KMS-11 (cell line): Measurements from ENCODE around the gene URM1.

ENCODE experiments used
- H2AFZ ChIP-seq: fragments of 200-600 bp; sonication (generic); 2 replicates; pipeline ENCODE4 v1.6.1; 2016; ENCODE audit warnings: antibody characterized with exemption, mixed run types, low read depth
- H3K27ac ChIP-seq: fragments of 200-600 bp; sonication (generic); 2 replicates; pipeline ENCODE4 v1.6.1; 2016; ENCODE audit warnings: mild to moderate bottlenecking, mixed run types
- H3K27me3 ChIP-seq: fragments of 200-600 bp; sonication (generic); 2 replicates; pipeline ENCODE4 v1.6.1; 2017; ENCODE audit warnings: mild to moderate bottlenecking, low read depth, mixed run types, moderate library complexity; ENCODE audit not compliant: insufficient read depth
- H3K36me3 ChIP-seq: fragments of 200-600 bp; sonication (generic); 2 replicates; pipeline ENCODE4 v1.6.1; 2017; ENCODE audit warnings: mild to moderate bottlenecking, mixed run types; ENCODE audit not compliant: insufficient read depth
- H3K4me1 ChIP-seq: fragments of 200-600 bp; sonication (generic); 2 replicates; pipeline ENCODE4 v1.6.1; 2016; ENCODE audit warnings: mild to moderate bottlenecking, low read depth, mixed run types; ENCODE audit not compliant: poor library complexity, severe bottlenecking
- H3K4me2 ChIP-seq: fragments of 200-600 bp; sonication (generic); 2 replicates; pipeline ENCODE4 v1.7.0; 2016; ENCODE audit warnings: mild to moderate bottlenecking, mixed run types
- H3K4me3 ChIP-seq: fragments of 200-600 bp; sonication (generic); IDR thresholded peaks from 2 replicates; pipeline ENCODE4 v1.6.1; 2017; ENCODE audit warnings: low read depth, low read length, mixed read lengths; ENCODE audit not compliant: insufficient read depth
- H3K79me2 ChIP-seq: fragments of 200-600 bp; sonication (generic); 2 replicates; pipeline ENCODE4 v1.6.1; 2016; ENCODE audit warnings: low read depth, mixed run types; ENCODE audit not compliant: insufficient read depth
- H3K9ac ChIP-seq: fragments of 200-600 bp; sonication (generic); 2 replicates; pipeline ENCODE4 v1.6.1; 2016; ENCODE audit warnings: mild to moderate bottlenecking, mixed run types
- H4K20me1 ChIP-seq: fragments of 200-600 bp; sonication (generic); 2 replicates; pipeline ENCODE4 v1.6.1; 2016; ENCODE audit warnings: mild to moderate bottlenecking, mixed run types; ENCODE audit not compliant: insufficient read depth
- TF ChIP-seq, protein P1 (sequence below): fragments of 200-600 bp; sonication (generic); conservative IDR thresholded peaks from 2 replicates; pipeline ENCODE4 v1.6.1; 2017; ENCODE audit warnings: low read depth, mild to moderate bottlenecking, antibody characterized with exemption, low read length, moderate library complexity, mixed read lengths

URM1 gene

DNA sequence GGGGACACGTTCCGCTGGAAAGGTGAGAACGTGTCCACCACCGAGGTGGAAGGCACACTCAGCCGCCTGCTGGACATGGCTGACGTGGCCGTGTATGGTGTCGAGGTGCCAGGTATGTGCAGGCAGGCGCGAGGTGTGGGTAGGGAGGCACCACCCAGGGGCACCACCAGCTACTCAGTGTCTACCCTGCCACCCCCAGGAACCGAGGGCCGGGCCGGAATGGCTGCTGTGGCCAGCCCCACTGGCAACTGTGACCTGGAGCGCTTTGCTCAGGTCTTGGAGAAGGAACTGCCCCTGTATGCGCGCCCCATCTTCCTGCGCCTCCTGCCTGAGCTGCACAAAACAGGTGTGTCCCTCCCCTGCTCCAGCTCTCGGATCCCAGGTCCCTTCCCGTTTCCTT, 15.7 kb upstream of the URM1 start:
- TF ChIP-seq, protein P1, sequence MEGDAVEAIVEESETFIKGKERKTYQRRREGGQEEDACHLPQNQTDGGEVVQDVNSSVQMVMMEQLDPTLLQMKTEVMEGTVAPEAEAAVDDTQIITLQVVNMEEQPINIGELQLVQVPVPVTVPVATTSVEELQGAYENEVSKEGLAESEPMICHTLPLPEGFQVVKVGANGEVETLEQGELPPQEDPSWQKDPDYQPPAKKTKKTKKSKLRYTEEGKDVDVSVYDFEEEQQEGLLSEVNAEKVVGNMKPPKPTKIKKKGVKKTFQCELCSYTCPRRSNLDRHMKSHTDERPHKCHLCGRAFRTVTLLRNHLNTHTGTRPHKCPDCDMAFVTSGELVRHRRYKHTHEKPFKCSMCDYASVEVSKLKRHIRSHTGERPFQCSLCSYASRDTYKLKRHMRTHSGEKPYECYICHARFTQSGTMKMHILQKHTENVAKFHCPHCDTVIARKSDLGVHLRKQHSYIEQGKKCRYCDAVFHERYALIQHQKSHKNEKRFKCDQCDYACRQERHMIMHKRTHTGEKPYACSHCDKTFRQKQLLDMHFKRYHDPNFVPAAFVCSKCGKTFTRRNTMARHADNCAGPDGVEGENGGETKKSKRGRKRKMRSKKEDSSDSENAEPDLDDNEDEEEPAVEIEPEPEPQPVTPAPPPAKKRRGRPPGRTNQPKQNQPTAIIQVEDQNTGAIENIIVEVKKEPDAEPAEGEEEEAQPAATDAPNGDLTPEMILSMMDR, result no peak
- Histone ChIP-seq H4K20me1 (no peaks in the 10 kb centered on the region), H3K27me3 (no peaks in the 10 kb centered on the region), H3K27ac (no peak overlapping the region), H3K36me3 (no peaks in the 10 kb centered on the region), H3K4me3 (no peak overlapping the region), H3K4me2 (no peak overlapping the region), H3K9ac (no peak overlapping the region), H3K4me1 (no peaks in the 10 kb centered on the region), H2AFZ (no peak overlapping the region), H3K79me2 (no peaks in the 10 kb centered on the region)

DNA sequence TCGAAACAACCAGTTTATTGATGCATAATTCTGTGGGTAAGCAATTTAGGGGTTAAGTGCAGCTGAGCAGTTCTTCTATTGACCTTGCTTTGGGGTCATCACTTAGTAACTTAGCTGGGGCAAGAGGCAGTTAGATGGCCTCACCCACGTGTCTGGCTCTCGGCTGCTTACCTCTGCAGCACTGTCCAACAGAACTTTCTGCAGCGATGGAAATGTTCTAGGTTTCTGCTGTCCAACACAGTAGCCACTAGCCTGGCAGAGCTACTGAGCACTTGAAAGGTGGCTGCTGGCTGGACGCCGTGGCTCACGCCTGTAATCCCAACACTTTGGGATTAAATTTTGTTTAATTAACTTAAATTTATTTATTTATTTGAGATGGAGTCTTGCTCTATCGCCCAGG, 13.1 kb upstream of the URM1 start:
- Histone ChIP-seq H3K9ac (no peak overlapping the region), H2AFZ (no peak overlapping the region), H3K27ac (no peak overlapping the region), H3K27me3 (no peaks in the 10 kb centered on the region), H3K4me2 (no peak overlapping the region), H3K36me3 (no peaks in the 10 kb centered on the region), H3K79me2 (no peaks in the 10 kb centered on the region), H3K4me1 (peaks cover 8% of the 10 kb centered on the region), H3K4me3 (no peak overlapping the region), H4K20me1 (no peaks in the 10 kb centered on the region)
- TF ChIP-seq, protein P1, result no peak

DNA sequence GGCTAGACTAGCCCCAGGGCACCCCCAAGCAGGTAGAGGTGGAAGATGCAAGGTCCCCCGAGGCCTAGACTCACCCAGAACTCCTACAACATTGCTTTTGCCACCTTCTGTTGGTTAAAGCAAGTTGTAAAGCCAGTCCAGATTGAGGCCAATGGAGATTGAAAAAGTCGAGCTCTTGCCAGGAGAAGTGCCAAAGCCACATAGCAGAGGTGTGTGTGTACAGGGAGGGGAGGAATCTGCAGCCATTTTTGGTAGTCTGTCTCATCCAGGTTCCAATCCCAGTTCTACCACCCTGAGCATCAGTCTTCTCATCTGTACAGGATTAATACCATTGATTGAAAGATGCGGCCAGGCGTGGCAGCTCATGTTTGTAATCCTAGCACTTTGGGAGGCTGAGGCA, 12.3 kb upstream of the URM1 start:
- H3K9ac ChIP-seq, result no peak overlapping the region
- H3K4me3 ChIP-seq, result no peak overlapping the region
- TF ChIP-seq, protein P1, result no peak
- no peaks in the 10 kb centered on the region for H3K27me3 ChIP-seq
- H3K27ac ChIP-seq, result no peak overlapping the region
- peaks cover 8% of the 10 kb centered on the region for H3K4me1 ChIP-seq
- H3K36me3 ChIP-seq, result no peaks in the 10 kb centered on the region
- no peaks in the 10 kb centered on the region for H3K79me2 ChIP-seq
- no peak overlapping the region for H3K4me2 ChIP-seq
- no peak overlapping the region for H2AFZ ChIP-seq
- no peaks in the 10 kb centered on the region for H4K20me1 ChIP-seq

DNA sequence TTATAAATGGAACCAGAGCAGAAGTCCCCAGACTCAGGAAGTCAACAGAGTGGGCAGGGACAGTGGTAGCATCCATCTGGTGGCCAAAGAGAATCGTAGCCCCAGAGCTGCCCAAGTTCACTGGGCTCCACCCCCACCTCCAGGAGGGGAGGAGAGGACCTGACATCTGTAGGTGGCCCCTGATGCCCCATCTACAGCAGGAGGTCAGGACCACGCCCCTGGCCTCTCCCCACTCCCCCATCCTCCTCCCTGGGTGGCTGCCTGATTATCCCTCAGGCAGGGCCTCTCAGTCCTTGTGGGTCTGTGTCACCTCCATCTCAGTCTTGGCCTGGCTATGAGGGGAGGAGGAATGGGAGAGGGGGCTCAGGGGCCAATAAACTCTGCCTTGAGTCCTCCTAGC, 10.3 kb upstream of the URM1 start:
- TF ChIP-seq, protein P1, result no peak
- no peak overlapping the region for H3K4me3 ChIP-seq
- H3K9ac ChIP-seq, result no peak overlapping the region
- H3K4me2 ChIP-seq, result no peak overlapping the region
- no peaks in the 10 kb centered on the region for H4K20me1 ChIP-seq
- H3K36me3 ChIP-seq, result no peaks in the 10 kb centered on the region
- H2AFZ ChIP-seq, result no peak overlapping the region
- H3K27me3 ChIP-seq, result no peaks in the 10 kb centered on the region
- peaks cover 8% of the 10 kb centered on the region for H3K4me1 ChIP-seq
- no peaks in the 10 kb centered on the region for H3K79me2 ChIP-seq
- H3K27ac ChIP-seq, result no peak overlapping the region
